H9 (cell line): ENCODE measurements around the gene PVR. TPM values are rescaled to one million over a fixed set of nuclear protein-coding genes. Genes with fewer than 3 reads are reported as not detected.

ENCODE experiments used
- DNase-seq: peaks from one replicate; pipeline ENCODE4 v3.0.0-alpha.2; 2017
- H2AFZ ChIP-seq: one replicate; pipeline ENCODE4 v1.6.1; 2013; ENCODE audit warnings: mild to moderate bottlenecking, low read length, control low read depth, moderate library complexity
- H2AK5ac ChIP-seq: 2 replicates; pipeline ENCODE4 v1.6.1; 2013; ENCODE audit warnings: low read length, control low read depth, mixed read lengths; ENCODE audit not compliant: insufficient read length
- H2BK120ac ChIP-seq: one replicate; pipeline ENCODE4 v1.6.1; 2013; ENCODE audit warnings: low read depth, mild to moderate bottlenecking, low read length, control low read depth, inconsistent platforms; ENCODE audit not compliant: poor library complexity, severe bottlenecking
- H2BK12ac ChIP-seq: 2 replicates; pipeline ENCODE4 v1.6.1; 2013; ENCODE audit warnings: low read length, control low read depth, mixed read lengths, low read depth; ENCODE audit not compliant: insufficient read length
- H2BK15ac ChIP-seq: 2 replicates; pipeline ENCODE4 v1.6.1; 2013; ENCODE audit warnings: low read depth, low read length, control low read depth
- H2BK20ac ChIP-seq: one replicate; pipeline ENCODE4 v1.6.1; 2013; ENCODE audit warnings: low read depth, mild to moderate bottlenecking, low read length, control low read depth, inconsistent platforms; ENCODE audit not compliant: poor library complexity, severe bottlenecking
- H2BK5ac ChIP-seq: 2 replicates; pipeline ENCODE4 v1.6.1; 2013; ENCODE audit warnings: low read length, control low read depth, mixed read lengths; ENCODE audit not compliant: insufficient read length
- H3K14ac ChIP-seq: 2 replicates; pipeline ENCODE4 v1.6.1; 2013; ENCODE audit warnings: low read length, control low read depth; ENCODE audit not compliant: insufficient read depth
- H3K18ac ChIP-seq: 2 replicates; pipeline ENCODE4 v1.6.1; 2013; ENCODE audit warnings: low read depth, mild to moderate bottlenecking, mixed read lengths, low read length, control low read depth; ENCODE audit not compliant: insufficient read length
- H3K23ac ChIP-seq: 2 replicates; pipeline ENCODE4 v1.6.1; 2013; ENCODE audit warnings: low read length, control low read depth, mixed read lengths, low read depth; ENCODE audit not compliant: insufficient read length
- H3K23me2 ChIP-seq: 2 replicates; pipeline ENCODE4 v1.6.1; 2013; ENCODE audit warnings: low read depth, mild to moderate bottlenecking, mixed read lengths, low read length, control low read depth; ENCODE audit not compliant: insufficient read length, poor library complexity, severe bottlenecking
- H3K27ac ChIP-seq: 2 replicates; pipeline ENCODE4 v1.5.1; 2013; ENCODE audit warnings: low read length, control low read depth, mixed read lengths, low read depth; ENCODE audit not compliant: insufficient read length
- H3K27me3 ChIP-seq: 2 replicates; pipeline ENCODE4 v1.6.1; 2013; ENCODE audit warnings: low read length, control low read depth, inconsistent platforms; ENCODE audit not compliant: insufficient read depth
- H3K4ac ChIP-seq: 2 replicates; pipeline ENCODE4 v1.6.1; 2013; ENCODE audit warnings: low read depth, mild to moderate bottlenecking, control low read depth, inconsistent platforms, low read length, moderate library complexity
- H3K4me1 ChIP-seq: 2 replicates; pipeline ENCODE4 v1.6.1; 2013; ENCODE audit warnings: low read length, control low read depth, inconsistent platforms; ENCODE audit not compliant: insufficient read depth
- H3K4me2 ChIP-seq: 2 replicates; pipeline ENCODE4 v1.6.1; 2013; ENCODE audit warnings: low read length, control low read depth, mixed read lengths; ENCODE audit not compliant: insufficient read length, insufficient read depth
- H3K56ac ChIP-seq: 2 replicates; pipeline ENCODE4 v1.6.1; 2013; ENCODE audit warnings: low read depth, mild to moderate bottlenecking, mixed read lengths, low read length, control low read depth; ENCODE audit not compliant: insufficient read length
- H3K79me1 ChIP-seq: 2 replicates; pipeline ENCODE4 v1.6.1; 2013; ENCODE audit warnings: low read depth, mild to moderate bottlenecking, moderate library complexity, low read length, control low read depth, inconsistent platforms; ENCODE audit not compliant: insufficient read depth, poor library complexity, severe bottlenecking
- H3K79me2 ChIP-seq: 2 replicates; pipeline ENCODE4 v1.6.1; 2013; ENCODE audit warnings: low read length, control low read depth, inconsistent platforms; ENCODE audit not compliant: insufficient read depth
- H3K9ac ChIP-seq: 2 replicates; pipeline ENCODE4 v1.6.1; 2013; ENCODE audit warnings: low read length, control low read depth, mixed read lengths; ENCODE audit not compliant: insufficient read length; ENCODE audit errors: extremely low read depth
- H3K9me3 ChIP-seq: one replicate; pipeline ENCODE4 v1.6.1; 2013; ENCODE audit warnings: low read depth, low read length, inconsistent platforms; ENCODE audit not compliant: control insufficient read depth
- H3T11ph ChIP-seq: one replicate; pipeline ENCODE4 v1.6.1; 2013; ENCODE audit warnings: mild to moderate bottlenecking, low read length, control low read depth, inconsistent platforms
- H4K20me1 ChIP-seq: one replicate; pipeline ENCODE4 v1.6.1; 2013; ENCODE audit not compliant: control insufficient read depth, insufficient read length, insufficient read depth
- H4K5ac ChIP-seq: 2 replicates; pipeline ENCODE4 v1.6.1; 2013; ENCODE audit warnings: low read depth, mild to moderate bottlenecking, mixed read lengths, low read length, control low read depth; ENCODE audit not compliant: insufficient read length
- H4K8ac ChIP-seq: replicated peaks from 2 replicates; pipeline ENCODE4 v1.6.1; 2013; ENCODE audit warnings: low read length, control low read depth, mixed read lengths, low read depth; ENCODE audit not compliant: insufficient read length
- H4K91ac ChIP-seq: 2 replicates; pipeline ENCODE4 v1.6.1; 2013; ENCODE audit warnings: low read depth, mild to moderate bottlenecking, moderate library complexity, mixed read lengths, low read length, control low read depth; ENCODE audit not compliant: insufficient read length
- H3K27ac Mint-ChIP-seq, 3 experiments: 2 replicates in 2 of 3; 3 replicates in 1 of 3; pipeline ENCODE4 v1.8.0; 2020 to 2021; ENCODE audit warnings: mixed read lengths in 3 of 3, mild to moderate bottlenecking in 1 of 3, moderate library complexity in 1 of 3
- H3K27me3 Mint-ChIP-seq: 2 replicates; pipeline ENCODE4 v1.8.0; 2021; ENCODE audit warnings: low read depth, mild to moderate bottlenecking, moderate library complexity, mixed read lengths
- H3K36me3 Mint-ChIP-seq, 3 experiments: 2 replicates in 2 of 3; 3 replicates in 1 of 3; pipeline ENCODE4 v1.8.0; 2020 to 2021; ENCODE audit warnings: low read depth in 3 of 3, mixed read lengths in 3 of 3; ENCODE audit not compliant: insufficient read depth in 1 of 3
- H3K4me1 Mint-ChIP-seq, 2 experiments: 2 replicates each; pipeline ENCODE4 v1.8.0; 2020; ENCODE audit warnings: mixed read lengths in 2 of 2
- H3K4me3 Mint-ChIP-seq, 2 experiments: 2 replicates in 1 of 2; 3 replicates in 1 of 2; pipeline ENCODE4 v1.8.0; 2020 to 2021; ENCODE audit warnings: mild to moderate bottlenecking in 2 of 2, mixed read lengths in 2 of 2, moderate library complexity in 1 of 2
- H3K9me3 Mint-ChIP-seq, 2 experiments: 2 replicates in 1 of 2; 3 replicates in 1 of 2; pipeline ENCODE4 v1.8.0; 2020; ENCODE audit warnings: mild to moderate bottlenecking in 2 of 2, mixed read lengths in 2 of 2, moderate library complexity in 1 of 2
- CTCF ChIP-seq: fragments of 200-600 bp; sonication (generic); conservative IDR thresholded peaks from 3 replicates; pipeline ENCODE4 v1.8.0; 2021; ENCODE audit warnings: antibody characterized with exemption, mild to moderate bottlenecking
- WGBS: extraction: QIAGEN DNeasy Blood & Tissue Kit; methylation state at CpG from one replicate; pipeline ENCODE4 v1.1.7; 2013; ENCODE audit warnings: missing lambda C conversion rate, low lambda C conversion rate, mixed read lengths; ENCODE audit not compliant: insufficient read length; ENCODE audit errors: extremely low coverage; 5-methylcytosine and 5-hydroxymethylcytosine counted together
- total RNA-seq: library from RNA; stranded (reverse); gene quantifications from 2 replicates; pipeline ENCODE4 v1.2.1, GENCODE V29; 2021

Gene PVR
- total RNA-seq, 1 experiment from 2014 or later = 29.2 TPM

GRCh38 chr19:44671400-44671799, 27.7 kb downstream of the PVR start, which contains the start of gene CEACAM19:
Gene CEACAM19 (plus strand): TSS chr19:44671482. CDS start chr19:44671932, 450 bp downstream.
- no peak within 1 kb of the TSS for H3K4me2 ChIP-seq
- H3K14ac ChIP-seq = no peak within 1 kb of the TSS
- no peak within 1 kb of the TSS for H3K9ac ChIP-seq
- no peak within 1 kb of the TSS for H3K56ac ChIP-seq
- no peaks in the 10 kb centered on the region; the same call in 1 of the 2 replicates for H3K27me3 ChIP-seq
- no peak within 1 kb of the TSS for H4K8ac ChIP-seq
- no peak within 1 kb of the TSS for H2BK15ac ChIP-seq
- TF ChIP-seq CTCF = no peak
- H4K5ac ChIP-seq = no peak within 1 kb of the TSS
- Mint-ChIP-seq H3K4me1 (peaks cover 8% of the 10 kb centered on the region in 2 experiments), H3K9me3 (no peaks in the 10 kb centered on the region; a peak in 1 of 5 replicates), H3K4me3 (no peak within 1 kb of the TSS), H3K27me3 (no peaks in the 10 kb centered on the region; the same call in 1 of the 2 replicates), H3K27ac (no peak within 1 kb of the TSS), H3K36me3 (no peaks in the 10 kb centered on the region)
- no peak within 1 kb of the TSS for H4K91ac ChIP-seq
- H3K27ac ChIP-seq = no peak within 1 kb of the TSS
- no peaks in the 10 kb centered on the region for H3K4me1 ChIP-seq
- DNase-seq = no peak
- no peaks in the 10 kb centered on the region for H3K9me3 ChIP-seq
- H3K23me2 ChIP-seq = no peaks in the 10 kb centered on the region
- H3K18ac ChIP-seq = no peak within 1 kb of the TSS
- WGBS = no CpG with 5 or more reads among the region's 2 CpGs
- H3K4ac ChIP-seq = no peak within 1 kb of the TSS
- no peak within 1 kb of the TSS for H2AFZ ChIP-seq
- no peak within 1 kb of the TSS for H2BK120ac ChIP-seq
- no peaks in the 10 kb centered on the region for H4K20me1 ChIP-seq
- H3K79me1 ChIP-seq = no peaks in the 10 kb centered on the region
- no peak within 1 kb of the TSS for H2BK12ac ChIP-seq
- H3K23ac ChIP-seq = no peak within 1 kb of the TSS
- H3K79me2 ChIP-seq = no peaks in the 10 kb centered on the region
- no peak within 1 kb of the TSS for H2AK5ac ChIP-seq
- H2BK5ac ChIP-seq = no peak within 1 kb of the TSS
- no peak within 1 kb of the TSS for H2BK20ac ChIP-seq
- H3T11ph ChIP-seq = no peak within 1 kb of the TSS
